Osteoblast (primary cell): ENCODE measurements around the gene L1TD1. TPM values are rescaled to one million over a fixed set of nuclear protein-coding genes. Genes with fewer than 3 reads are reported as not detected.

ENCODE experiments used
- DNase-seq: peaks from one replicate; pipeline ENCODE4 v3.0.0; 2011; ENCODE audit warnings: low spot score, mixed read lengths; ENCODE audit not compliant: insufficient read length; ENCODE audit errors: missing footprints
- H2AFZ ChIP-seq: 2 replicates; pipeline ENCODE4 v1.6.0; 2011; ENCODE audit warnings: mild to moderate bottlenecking, low read length
- H3K27ac ChIP-seq: 2 replicates; pipeline ENCODE4 v1.5.1; 2011; ENCODE audit warnings: mild to moderate bottlenecking, low read depth, low read length, moderate library complexity
- H3K27me3 ChIP-seq: 2 replicates; pipeline ENCODE4 v1.6.0; 2012; ENCODE audit warnings: mild to moderate bottlenecking, control low read depth, inconsistent platforms, low read length, moderate library complexity; ENCODE audit not compliant: insufficient read depth
- H3K36me3 ChIP-seq: 2 replicates; pipeline ENCODE4 v1.5.1; 2011; ENCODE audit warnings: mild to moderate bottlenecking, low read length, control low read depth, moderate library complexity; ENCODE audit not compliant: insufficient read depth
- H3K4me1 ChIP-seq: 2 replicates; pipeline ENCODE4 v1.5.1; 2011; ENCODE audit warnings: mild to moderate bottlenecking, low read length, control low read depth, moderate library complexity; ENCODE audit not compliant: insufficient read depth
- H3K4me2 ChIP-seq: 2 replicates; pipeline ENCODE4 v1.6.0; 2011; ENCODE audit warnings: mild to moderate bottlenecking, low read length; ENCODE audit not compliant: insufficient read depth
- H3K4me3 ChIP-seq: fragments of 200-600 bp; sonication (generic); 3 replicates; pipeline ENCODE4 v1.5.1; 2012; ENCODE audit warnings: mild to moderate bottlenecking, low read length, inconsistent platforms; ENCODE audit not compliant: insufficient read depth
- H3K79me2 ChIP-seq: 2 replicates; pipeline ENCODE4 v1.6.0; 2012; ENCODE audit warnings: mild to moderate bottlenecking, low read length, control low read depth, inconsistent platforms; ENCODE audit not compliant: insufficient read depth
- H3K9me3 ChIP-seq: 2 replicates; pipeline ENCODE4 v1.5.1; 2011; ENCODE audit warnings: low read depth, low read length, control low read depth
- H4K20me1 ChIP-seq: 2 replicates; pipeline ENCODE4 v1.6.0; 2012; ENCODE audit warnings: mild to moderate bottlenecking, low read length, control low read depth; ENCODE audit not compliant: insufficient read depth
- CTCF ChIP-seq: IDR thresholded peaks from 2 replicates; pipeline ENCODE4 v1.5.1; 2011; ENCODE audit warnings: mild to moderate bottlenecking, low read depth, low read length, moderate library complexity; ENCODE audit errors: extremely low read depth
- total RNA-seq: library from RNA; depleted of rRNA; stranded (reverse); fragments of >200 nt; gene quantifications from 2 replicates; pipeline ENCODE4 v1.2.3, GENCODE V29; 2012

Gene L1TD1
- total RNA-seq, 1 donor: not detected

DNA sequence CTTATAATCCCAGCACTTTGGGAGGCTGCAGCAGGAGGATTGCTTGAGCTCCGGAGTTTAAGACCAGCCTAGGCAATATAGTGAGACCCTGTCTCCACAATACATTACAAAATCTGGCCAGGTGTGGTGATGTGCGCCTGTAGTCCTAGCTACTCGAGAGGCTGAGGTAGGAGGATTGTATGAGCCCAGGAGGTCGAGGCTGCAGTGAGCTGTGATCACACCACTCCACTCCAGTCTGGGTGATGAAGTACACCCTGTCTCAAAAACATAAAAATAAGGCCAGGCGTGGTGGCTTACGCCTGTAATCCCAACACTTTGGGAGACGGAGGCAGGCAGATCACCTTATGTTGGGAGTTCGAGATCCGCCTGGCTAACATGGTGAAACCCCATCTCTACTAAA, 27.7 kb downstream of the L1TD1 start:
- Histone ChIP-seq H3K9me3 (no peaks in the 10 kb centered on the region), H3K27ac (no peak overlapping the region), H4K20me1 (no peaks in the 10 kb centered on the region), H3K4me3 (no peak overlapping the region), H3K79me2 (no peaks in the 10 kb centered on the region), H3K27me3 (no peaks in the 10 kb centered on the region), H3K4me2 (no peak overlapping the region), H3K36me3 (no peaks in the 10 kb centered on the region), H2AFZ (no peak overlapping the region), H3K4me1 (no peaks in the 10 kb centered on the region)
- no peak for TF ChIP-seq CTCF
- no peak for DNase-seq

DNA sequence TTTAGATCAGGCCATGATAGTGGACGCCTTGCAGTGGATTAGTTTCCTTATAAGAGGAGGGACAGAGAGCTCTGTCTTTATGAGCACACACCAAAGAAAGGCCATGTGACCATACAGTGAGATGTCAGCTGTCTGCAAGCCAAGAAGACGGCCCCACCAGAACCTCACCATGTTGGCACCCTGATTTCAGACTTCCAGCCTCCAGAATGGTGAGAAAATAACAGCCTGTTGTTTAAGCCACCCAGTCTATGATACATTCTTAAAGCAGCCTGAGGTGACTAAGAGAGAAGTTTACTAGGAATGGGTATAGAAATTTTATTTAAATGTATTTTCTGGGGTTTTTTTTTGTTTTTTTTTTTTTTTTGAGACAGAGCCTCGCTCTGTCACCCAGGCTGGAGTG, 29.5 kb downstream of the L1TD1 start:
- Histone ChIP-seq H3K36me3 (no peaks in the 10 kb centered on the region), H3K27me3 (no peaks in the 10 kb centered on the region), H3K27ac (no peak overlapping the region), H3K9me3 (no peaks in the 10 kb centered on the region), H3K4me1 (no peaks in the 10 kb centered on the region), H3K79me2 (no peaks in the 10 kb centered on the region), H3K4me3 (no peak overlapping the region), H3K4me2 (no peak overlapping the region), H2AFZ (no peak overlapping the region), H4K20me1 (no peaks in the 10 kb centered on the region)
- no peak for TF ChIP-seq CTCF
- no peak for DNase-seq

GRCh38 chr1:62227496-62227895, 32.8 kb downstream of the L1TD1 start:
- Histone ChIP-seq H3K4me1 (no peaks in the 10 kb centered on the region), H3K79me2 (no peaks in the 10 kb centered on the region), H3K27me3 (no peaks in the 10 kb centered on the region), H2AFZ (no peak overlapping the region), H3K4me2 (no peak overlapping the region), H3K36me3 (no peaks in the 10 kb centered on the region), H3K4me3 (no peak overlapping the region), H3K27ac (no peak overlapping the region), H4K20me1 (no peaks in the 10 kb centered on the region), H3K9me3 (no peaks in the 10 kb centered on the region)
- TF ChIP-seq CTCF: no peak
- no peak for DNase-seq

GRCh38 chr1:62228136-62228882, 33.7 kb downstream of the L1TD1 start:
- TF ChIP-seq CTCF: no peak
- Histone ChIP-seq H3K27me3 (no peaks in the 10 kb centered on the region), H3K9me3 (no peaks in the 10 kb centered on the region), H3K27ac (no peak overlapping the region), H3K79me2 (no peaks in the 10 kb centered on the region), H3K4me3 (no peak overlapping the region), H3K4me2 (no peak overlapping the region), H4K20me1 (no peaks in the 10 kb centered on the region), H3K36me3 (no peaks in the 10 kb centered on the region), H2AFZ (no peak overlapping the region), H3K4me1 (no peaks in the 10 kb centered on the region)
- DNase-seq: no peak
